GM19193 (cell line): ENCODE data around the gene ABO.

Experiments used
- POLR2A ChIP-seq: IDR thresholded peaks from 4 replicates; pipeline ENCODE4 v1.6.1; 2011; ENCODE audit not compliant: insufficient read depth, insufficient read length; ENCODE audit errors: extremely low read depth

Gene ABO

GRCh38 chr9:133276001-133276884 is 1.2 kb upstream of the ABO start:
- TF ChIP-seq POLR2A = no peak

GRCh38 chr9:133274236-133275104 is 531 bp downstream of the ABO start:
- TF ChIP-seq POLR2A = no peak

DNA sequence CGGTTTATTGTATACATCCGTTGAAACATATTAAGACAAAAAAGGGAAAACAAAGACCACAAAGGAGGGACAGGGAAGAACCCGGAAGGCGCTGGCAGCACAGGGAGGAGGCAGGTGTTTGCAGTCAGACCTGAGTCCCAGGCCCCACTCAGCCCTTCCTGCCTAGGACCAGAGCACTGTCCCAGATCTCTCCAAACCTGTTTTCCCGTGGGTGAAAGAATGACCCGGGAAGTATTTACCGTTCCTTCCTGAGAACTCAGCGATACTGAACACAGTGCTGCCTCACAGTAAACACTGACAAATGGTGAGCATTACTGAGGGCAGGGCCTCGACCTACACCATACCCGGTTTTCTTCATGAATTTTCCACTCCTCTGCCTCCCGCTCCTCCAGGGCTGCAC is 1.2 kb downstream of the ABO start:
- no peak for TF ChIP-seq POLR2A

DNA sequence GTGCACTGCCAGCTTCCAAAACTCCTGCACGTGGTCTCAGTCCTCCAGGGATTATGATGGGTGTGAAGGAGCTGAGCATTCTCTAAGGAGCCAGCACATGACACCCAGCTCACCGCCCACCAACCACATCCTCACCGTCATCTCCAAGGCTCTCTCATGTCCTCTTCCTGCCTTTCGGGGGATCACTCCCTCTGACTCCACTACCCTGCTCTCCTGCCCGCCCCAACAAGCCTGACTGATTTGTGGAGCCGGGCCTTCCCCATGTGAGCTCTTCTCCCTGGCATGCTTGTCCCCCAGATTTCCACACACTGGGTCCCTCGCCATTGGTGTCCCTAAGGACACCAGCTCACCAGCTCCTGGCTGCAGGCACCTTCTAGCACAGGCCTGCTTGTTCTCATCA is 1.9 kb downstream of the ABO start:
- TF ChIP-seq POLR2A = no peak

- no peak for TF ChIP-seq POLR2A
Observed at GRCh38 chr9:133269537-133270362, 5.3 kb downstream of the ABO start.

DNA sequence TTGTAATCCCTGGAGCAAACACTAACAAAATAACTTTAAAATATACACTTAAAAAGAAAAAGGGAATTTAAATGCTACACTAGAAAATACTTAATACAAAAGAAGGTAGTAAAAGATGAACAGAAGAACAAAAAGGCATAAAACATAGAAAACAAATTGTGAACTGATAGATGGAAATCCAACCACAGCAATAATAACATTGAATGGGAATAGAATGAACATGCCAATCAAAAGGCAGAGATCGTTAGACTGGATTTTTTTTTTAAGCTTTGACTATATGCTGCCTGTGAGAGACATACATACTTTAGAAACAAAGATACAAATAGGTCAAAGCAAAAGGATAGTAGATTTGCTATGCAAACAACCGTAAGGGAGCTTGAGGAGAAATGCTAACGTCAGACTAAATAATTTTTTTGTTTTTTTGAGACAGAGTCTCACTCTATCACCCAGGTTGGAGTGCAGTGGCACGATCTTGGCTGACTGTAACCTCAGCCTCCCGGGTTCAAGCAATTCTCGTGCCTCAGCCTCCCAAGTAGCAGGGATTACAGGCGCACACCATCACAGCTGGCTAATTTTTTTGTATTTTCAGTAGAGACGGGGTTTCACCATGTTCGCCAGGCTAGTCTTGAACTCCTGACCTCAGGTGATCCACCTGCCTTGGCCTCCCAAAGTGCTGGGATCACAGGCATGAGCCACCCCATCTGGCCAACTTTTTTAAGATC is 6.5 kb downstream of the ABO start:
- TF ChIP-seq POLR2A = no peak

GRCh38 chr9:133264235-133264764 is 10.7 kb downstream of the ABO start:
- TF ChIP-seq POLR2A = no peak

DNA sequence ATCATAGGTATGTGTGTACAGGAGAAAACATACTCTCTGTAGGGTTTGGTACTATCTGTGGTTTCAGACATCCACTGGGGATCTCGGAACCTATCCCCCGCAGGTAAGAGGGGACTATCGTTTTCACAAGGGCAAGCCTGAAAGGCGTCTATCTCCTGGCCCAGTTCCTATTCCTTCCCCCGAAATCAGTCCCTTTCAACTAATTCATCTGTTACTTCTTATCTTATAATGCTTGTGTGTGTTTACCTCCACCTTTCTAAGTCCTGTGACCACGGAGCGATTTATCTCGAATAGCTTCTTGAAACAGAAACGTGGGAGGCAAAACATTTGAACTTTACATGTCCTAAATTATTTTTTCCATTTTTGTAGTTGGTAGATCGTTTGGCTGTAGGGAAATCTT is 11.4 kb downstream of the ABO start:
- TF ChIP-seq POLR2A = no peak

GRCh38 chr9:133262226-133262625 is 12.8 kb downstream of the ABO start:
- no peak for TF ChIP-seq POLR2A

GRCh38 chr9:133261753-133262120 is 13.3 kb downstream of the ABO start:
- no peak for TF ChIP-seq POLR2A

DNA sequence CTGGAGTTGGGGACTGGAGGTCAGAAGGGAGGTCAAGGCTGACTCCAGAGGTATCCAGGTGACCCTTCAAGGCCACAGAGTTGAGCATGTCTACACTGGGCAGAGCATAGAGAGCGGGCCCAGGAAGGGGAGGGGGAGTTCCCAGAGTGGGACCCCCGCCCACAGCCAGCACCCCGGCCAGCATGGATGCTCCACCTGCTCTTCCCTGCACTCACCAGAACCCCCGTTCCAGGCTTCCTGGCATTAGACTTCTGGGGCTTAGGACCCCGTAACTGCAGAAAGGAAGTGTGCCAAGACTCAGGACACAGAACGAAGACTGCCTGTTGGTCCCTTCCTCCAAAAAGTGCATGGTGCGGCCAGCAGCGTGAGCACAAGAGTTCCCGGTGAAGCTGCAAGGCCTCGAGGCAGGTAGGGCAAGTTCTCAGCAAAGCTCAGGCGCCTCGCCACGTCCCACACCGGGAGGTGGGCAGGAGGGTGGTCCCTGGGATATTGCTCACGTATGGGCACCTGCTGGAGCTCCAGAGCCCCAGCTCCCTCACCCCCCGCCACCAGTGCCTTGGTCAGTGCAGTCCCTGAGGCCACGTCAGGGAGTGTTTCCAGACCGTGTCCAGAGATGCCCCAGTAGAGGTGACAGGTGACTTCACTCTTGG is 13.8 kb downstream of the ABO start:
- no peak for TF ChIP-seq POLR2A

- no peak for TF ChIP-seq POLR2A
Observed at GRCh38 chr9:133260334-133261102, 14.5 kb downstream of the ABO start.
